GM06990 (cell line): ENCODE results near the gene ACE.

Experiments
- DNase-seq: peaks from one replicate; pipeline ENCODE4 v3.0.0-alpha.2; 2011; ENCODE audit not compliant: insufficient read length; ENCODE audit errors: extremely low read depth
- H3K27me3 ChIP-seq: replicated peaks from 2 replicates; pipeline ENCODE4 v1.6.0; 2011; ENCODE audit warnings: low read length; ENCODE audit not compliant: control insufficient read depth, insufficient read depth
- H3K36me3 ChIP-seq: 2 replicates; pipeline ENCODE4 v1.5.1; 2011; ENCODE audit warnings: low read length; ENCODE audit not compliant: control insufficient read depth, insufficient read depth
- H3K4me3 ChIP-seq: replicated peaks from 2 replicates; pipeline ENCODE4 v1.5.1; 2011; ENCODE audit warnings: low read depth, mild to moderate bottlenecking, control low read depth, low read length
- TF ChIP-seq, protein P1 (sequence below): IDR thresholded peaks from 2 replicates; pipeline ENCODE4 v1.5.1; 2011; ENCODE audit warnings: low read length, control low read depth, mild to moderate bottlenecking, inconsistent platforms; ENCODE audit not compliant: insufficient read depth, poor library complexity, severe bottlenecking

Gene ACE

DNA sequence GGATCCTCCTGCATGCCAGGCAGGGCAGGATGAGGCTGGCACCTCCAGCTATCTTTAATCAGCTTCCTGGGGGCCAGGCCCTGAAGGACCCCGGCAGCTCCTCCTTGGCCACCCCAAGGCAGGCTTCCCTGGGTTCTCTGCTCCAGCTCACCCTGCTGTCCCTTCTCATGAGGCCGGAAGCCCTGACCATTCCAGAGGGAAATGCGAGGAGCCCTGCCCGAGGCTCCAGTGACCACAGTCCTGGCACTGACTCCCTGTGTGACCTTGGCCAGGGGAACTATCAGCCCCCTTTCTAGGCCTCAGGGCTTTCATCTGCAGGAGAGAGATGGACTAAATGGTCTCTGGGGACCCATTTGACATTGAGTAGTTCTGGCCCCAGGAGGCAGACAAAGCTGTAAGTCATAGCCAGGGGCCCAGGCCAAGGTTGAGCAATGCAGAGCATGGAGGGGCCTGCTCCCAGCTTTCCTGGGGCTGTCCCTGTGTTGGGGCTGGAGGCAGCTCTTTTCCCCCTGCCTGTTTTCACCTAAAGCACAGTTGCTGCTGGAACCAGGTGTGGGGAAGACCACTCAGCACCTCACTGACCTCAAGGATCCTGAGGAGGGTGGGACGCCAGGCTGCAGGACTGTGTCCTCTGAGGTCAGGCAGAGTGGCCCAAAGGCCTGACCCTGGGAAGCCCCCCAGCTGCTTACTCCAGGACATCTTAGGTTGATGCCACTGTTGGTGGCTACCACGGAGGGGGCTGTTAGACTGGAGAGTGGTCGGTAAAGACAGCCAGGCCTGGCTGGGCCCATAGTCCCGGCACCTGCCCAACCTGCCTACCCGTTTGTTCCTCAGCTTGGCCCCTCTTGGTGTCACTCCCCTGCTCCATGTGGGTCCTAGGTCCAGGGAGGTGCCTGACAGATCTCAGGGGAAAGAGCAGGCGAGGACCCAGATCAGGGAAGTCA, 54.4 kb downstream of the ACE start:
- Histone ChIP-seq H3K4me3 (no peak overlapping the region), H3K27me3 (no peaks in the 10 kb centered on the region; the same call in 1 of the 2 replicates), H3K36me3 (no peaks in the 10 kb centered on the region)
- TF ChIP-seq, protein P1, sequence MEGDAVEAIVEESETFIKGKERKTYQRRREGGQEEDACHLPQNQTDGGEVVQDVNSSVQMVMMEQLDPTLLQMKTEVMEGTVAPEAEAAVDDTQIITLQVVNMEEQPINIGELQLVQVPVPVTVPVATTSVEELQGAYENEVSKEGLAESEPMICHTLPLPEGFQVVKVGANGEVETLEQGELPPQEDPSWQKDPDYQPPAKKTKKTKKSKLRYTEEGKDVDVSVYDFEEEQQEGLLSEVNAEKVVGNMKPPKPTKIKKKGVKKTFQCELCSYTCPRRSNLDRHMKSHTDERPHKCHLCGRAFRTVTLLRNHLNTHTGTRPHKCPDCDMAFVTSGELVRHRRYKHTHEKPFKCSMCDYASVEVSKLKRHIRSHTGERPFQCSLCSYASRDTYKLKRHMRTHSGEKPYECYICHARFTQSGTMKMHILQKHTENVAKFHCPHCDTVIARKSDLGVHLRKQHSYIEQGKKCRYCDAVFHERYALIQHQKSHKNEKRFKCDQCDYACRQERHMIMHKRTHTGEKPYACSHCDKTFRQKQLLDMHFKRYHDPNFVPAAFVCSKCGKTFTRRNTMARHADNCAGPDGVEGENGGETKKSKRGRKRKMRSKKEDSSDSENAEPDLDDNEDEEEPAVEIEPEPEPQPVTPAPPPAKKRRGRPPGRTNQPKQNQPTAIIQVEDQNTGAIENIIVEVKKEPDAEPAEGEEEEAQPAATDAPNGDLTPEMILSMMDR: no peak
- DNase-seq: no peak

DNA sequence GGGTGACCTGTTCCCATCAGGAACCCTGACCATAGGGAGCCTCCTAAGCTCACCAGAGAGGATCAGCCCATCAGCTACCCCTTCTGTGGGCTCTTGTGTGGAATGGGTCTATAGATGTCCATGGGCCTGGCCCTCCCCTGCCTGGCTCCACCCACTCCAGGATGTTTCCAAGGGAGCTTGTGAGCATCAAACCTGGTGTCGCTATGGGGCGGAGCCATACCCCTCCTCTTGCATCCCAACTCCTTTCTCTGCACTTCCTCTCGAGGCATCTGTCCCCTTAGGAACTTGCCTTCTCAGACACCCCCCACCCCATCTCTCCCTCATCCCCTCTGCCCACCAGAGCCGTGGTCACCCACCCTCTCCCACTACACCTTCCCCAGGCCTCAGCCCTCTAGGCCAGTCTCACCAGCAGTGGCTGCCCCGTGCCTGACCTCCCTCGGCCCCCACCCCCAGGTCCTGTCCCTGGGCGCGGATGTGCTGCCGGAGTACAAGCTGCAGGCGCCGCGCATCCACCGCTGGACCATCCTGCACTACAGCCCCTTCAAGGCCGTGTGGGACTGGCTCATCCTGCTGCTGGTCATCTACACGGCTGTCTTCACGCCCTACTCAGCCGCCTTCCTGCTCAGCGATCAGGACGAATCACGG, 56.7 kb downstream of the ACE start:
- TF ChIP-seq, protein P1: no peak
- DNase-seq: no peak
- Histone ChIP-seq H3K4me3 (no peak overlapping the region), H3K27me3 (no peaks in the 10 kb centered on the region; the same call in 1 of the 2 replicates), H3K36me3 (no peaks in the 10 kb centered on the region)

DNA sequence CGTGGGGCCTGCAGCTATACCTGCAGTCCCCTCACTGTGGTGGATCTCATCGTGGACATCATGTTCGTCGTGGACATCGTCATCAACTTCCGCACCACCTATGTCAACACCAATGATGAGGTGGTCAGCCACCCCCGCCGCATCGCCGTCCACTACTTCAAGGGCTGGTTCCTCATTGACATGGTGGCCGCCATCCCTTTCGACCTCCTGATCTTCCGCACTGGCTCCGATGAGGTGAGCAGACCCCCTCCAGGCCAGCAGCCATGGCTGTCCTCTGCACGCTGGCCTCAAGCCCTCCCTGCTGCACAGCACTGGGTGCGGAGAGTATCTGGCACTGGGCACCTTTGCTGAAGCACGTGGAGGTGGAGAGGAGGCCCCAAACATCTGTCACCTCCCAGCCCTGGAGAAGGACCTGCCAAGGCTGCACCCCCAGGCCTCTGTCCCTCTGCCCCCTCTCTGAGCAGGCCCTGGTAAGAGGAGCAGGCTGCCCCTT, 57.3 kb downstream of the ACE start:
- TF ChIP-seq, protein P1: no peak
- Histone ChIP-seq H3K4me3 (no peak overlapping the region), H3K36me3 (no peaks in the 10 kb centered on the region), H3K27me3 (peaks cover 3% of the 10 kb centered on the region; the same call in 1 of the 2 replicates)
- DNase-seq: no peak

DNA sequence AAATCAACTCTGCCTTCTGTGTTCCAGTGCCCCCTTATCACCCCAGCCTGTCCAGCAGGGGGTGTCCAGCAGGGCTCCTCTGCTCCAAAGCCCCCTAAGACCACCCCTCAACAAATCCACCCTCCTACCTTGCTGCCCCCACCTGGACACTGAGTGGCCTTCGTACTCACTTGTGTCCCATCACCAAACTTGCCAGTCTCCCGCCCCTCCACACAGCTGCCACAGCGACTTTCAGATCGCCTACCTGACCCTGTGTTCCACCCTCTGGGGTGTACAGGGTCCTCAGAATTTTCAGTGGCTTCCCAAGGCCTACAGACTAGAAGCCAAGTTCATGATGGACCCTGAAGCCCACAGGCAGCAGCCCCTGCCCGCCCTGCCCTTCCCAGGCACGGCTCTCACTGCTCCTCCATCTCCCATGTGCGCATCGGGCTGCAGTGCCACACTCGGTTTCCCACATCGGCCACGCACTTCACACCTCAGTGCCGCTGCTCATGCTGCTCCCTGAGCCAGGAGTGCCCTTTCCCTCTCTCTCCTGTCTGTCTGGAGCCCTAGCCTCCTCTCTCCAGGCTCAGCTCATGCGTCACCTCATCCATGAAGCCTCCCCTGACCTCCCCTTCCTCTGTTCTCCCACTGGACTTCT, 58.1 kb downstream of the ACE start:
- no peak overlapping the region for H3K4me3 ChIP-seq
- no peak for DNase-seq
- peaks cover 3% of the 10 kb centered on the region; the same call in 1 of the 2 replicates for H3K27me3 ChIP-seq
- TF ChIP-seq, protein P1: no peak
- H3K36me3 ChIP-seq: no peaks in the 10 kb centered on the region

DNA sequence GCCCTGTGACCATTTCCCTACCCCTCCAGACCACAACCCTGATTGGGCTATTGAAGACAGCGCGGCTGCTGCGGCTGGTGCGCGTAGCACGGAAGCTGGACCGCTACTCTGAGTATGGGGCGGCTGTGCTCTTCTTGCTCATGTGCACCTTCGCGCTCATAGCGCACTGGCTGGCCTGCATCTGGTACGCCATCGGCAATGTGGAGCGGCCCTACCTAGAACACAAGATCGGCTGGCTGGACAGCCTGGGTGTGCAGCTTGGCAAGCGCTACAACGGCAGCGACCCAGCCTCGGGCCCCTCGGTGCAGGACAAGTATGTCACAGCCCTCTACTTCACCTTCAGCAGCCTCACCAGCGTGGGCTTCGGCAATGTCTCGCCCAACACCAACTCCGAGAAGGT, 58.8 kb downstream of the ACE start:
- TF ChIP-seq, protein P1: no peak
- DNase-seq: no peak
- Histone ChIP-seq H3K27me3 (peaks cover 3% of the 10 kb centered on the region; the same call in 1 of the 2 replicates), H3K4me3 (no peak overlapping the region), H3K36me3 (no peaks in the 10 kb centered on the region)
